ENCODE measurements around the gene CDH13.

The CDH13 gene

GRCh38 chr16:83310816-83311215, 684.0 kb downstream of the CDH13 start:
- H3K4me2 ChIP-seq (ENCODE audit: low read depth, low read length) = no peak overlapping the region
- H3K36me3 ChIP-seq (replicated peaks; ENCODE audit: insufficient read depth, low read length) = no peaks in the 10 kb centered on the region
- no peaks in the 10 kb centered on the region for H4K20me1 ChIP-seq (ENCODE audit: insufficient read depth, low read length)
- no peaks in the 10 kb centered on the region for H3K9me2 ChIP-seq (replicated peaks; ENCODE audit: insufficient read depth, low read length)
- DNase-seq = no peak
- no peak overlapping the region for H3K9ac ChIP-seq (ENCODE audit: low read length)
- H3K4me1 ChIP-seq (ENCODE audit: low read length) = no peaks in the 10 kb centered on the region
- no peak overlapping the region for H3K4me3 ChIP-seq (ENCODE audit: low read length)
- no peaks in the 10 kb centered on the region for H3F3A ChIP-seq (ENCODE audit: insufficient read depth, low read length)
- no peaks in the 10 kb centered on the region for H3K9me3 ChIP-seq (replicated peaks; ENCODE audit: insufficient read depth, low read length)
- no peak overlapping the region for H3K27ac ChIP-seq (ENCODE audit: low read length)
- H3K27me3 ChIP-seq (replicated peaks; ENCODE audit: insufficient read depth, low read length) = no peaks in the 10 kb centered on the region
- no peaks in the 10 kb centered on the region for H3K79me2 ChIP-seq (ENCODE audit: low read length)
- TF ChIP-seq EZH2phosphoT487 (IDR thresholded peaks at IDR 0.05; ENCODE audit: low read length) = no peak
- TF ChIP-seq EZH2 (optimal IDR thresholded peaks at IDR 0.05; ENCODE audit: low read depth, low read length) = no peak
- TF ChIP-seq CTCF (IDR thresholded peaks at IDR 0.05; ENCODE audit: low read length) = no peak
- H2AFZ ChIP-seq (ENCODE audit: low read length) = no peak overlapping the region

- H4K20me1 ChIP-seq (ENCODE audit: insufficient read depth, low read length) = no peaks in the 10 kb centered on the region
Measured at GRCh38 chr16:83312015-83312717, 685.4 kb downstream of the CDH13 start.

GRCh38 chr16:83312718-83313245, 686.0 kb downstream of the CDH13 start:
- TF ChIP-seq CTCF (IDR thresholded peaks at IDR 0.05; ENCODE audit: low read length) = no peak
- no peak for TF ChIP-seq EZH2phosphoT487 (IDR thresholded peaks at IDR 0.05; ENCODE audit: low read length)
- H3K36me3 ChIP-seq (replicated peaks; ENCODE audit: insufficient read depth, low read length) = no peaks in the 10 kb centered on the region
- H3K79me2 ChIP-seq (ENCODE audit: low read length) = no peaks in the 10 kb centered on the region
- no peak for DNase-seq
- H3K9me3 ChIP-seq (replicated peaks; ENCODE audit: insufficient read depth, low read length) = no peaks in the 10 kb centered on the region
- no peaks in the 10 kb centered on the region for H3K9me2 ChIP-seq (replicated peaks; ENCODE audit: insufficient read depth, low read length)
- no peak overlapping the region for H2AFZ ChIP-seq (ENCODE audit: low read length)
- no peaks in the 10 kb centered on the region for H3K27me3 ChIP-seq (replicated peaks; ENCODE audit: insufficient read depth, low read length)
- H3K27ac ChIP-seq (ENCODE audit: low read length) = no peak overlapping the region
- H3K9ac ChIP-seq (ENCODE audit: low read length) = no peak overlapping the region
- no peak overlapping the region for H3K4me2 ChIP-seq (ENCODE audit: low read depth, low read length)
- H3K4me1 ChIP-seq (ENCODE audit: low read length) = no peaks in the 10 kb centered on the region
- H3F3A ChIP-seq (ENCODE audit: insufficient read depth, low read length) = no peaks in the 10 kb centered on the region
- H4K20me1 ChIP-seq (ENCODE audit: insufficient read depth, low read length) = no peaks in the 10 kb centered on the region
- H3K4me3 ChIP-seq (ENCODE audit: low read length) = no peak overlapping the region

More at GRCh38 chr16:83312015-83312717, 685.4 kb downstream of the CDH13 start:
- no peaks in the 10 kb centered on the region for H3K4me1 ChIP-seq (ENCODE audit: low read length)
- no peaks in the 10 kb centered on the region for H3F3A ChIP-seq (ENCODE audit: insufficient read depth, low read length)
- no peak overlapping the region for H3K4me3 ChIP-seq (ENCODE audit: low read length)
- H3K4me2 ChIP-seq (ENCODE audit: low read depth, low read length) = no peak overlapping the region
- H3K27me3 ChIP-seq (replicated peaks; ENCODE audit: insufficient read depth, low read length) = no peaks in the 10 kb centered on the region
- no peaks in the 10 kb centered on the region for H3K9me3 ChIP-seq (replicated peaks; ENCODE audit: insufficient read depth, low read length)
- TF ChIP-seq EZH2 (optimal IDR thresholded peaks at IDR 0.05; ENCODE audit: low read depth, low read length) (no peak), EZH2phosphoT487 (IDR thresholded peaks at IDR 0.05; ENCODE audit: low read length) (no peak), CTCF (IDR thresholded peaks at IDR 0.05; ENCODE audit: low read length) (no peak)
- H3K79me2 ChIP-seq (ENCODE audit: low read length) = no peaks in the 10 kb centered on the region
- no peak overlapping the region for H3K27ac ChIP-seq (ENCODE audit: low read length)
- H2AFZ ChIP-seq (ENCODE audit: low read length) = no peak overlapping the region
- no peaks in the 10 kb centered on the region for H3K36me3 ChIP-seq (replicated peaks; ENCODE audit: insufficient read depth, low read length)
- no peak overlapping the region for H3K9ac ChIP-seq (ENCODE audit: low read length)
- no peak for DNase-seq
- H3K9me2 ChIP-seq (replicated peaks; ENCODE audit: insufficient read depth, low read length) = no peaks in the 10 kb centered on the region
